ENCODE data around the gene CLEC19A. TPM values are rescaled to one million over a fixed set of nuclear protein-coding genes. Genes with fewer than 3 reads are reported as not detected.

Gene CLEC19A
- total RNA-seq, 6 experiments from 2014 or later, result not detected

DNA sequence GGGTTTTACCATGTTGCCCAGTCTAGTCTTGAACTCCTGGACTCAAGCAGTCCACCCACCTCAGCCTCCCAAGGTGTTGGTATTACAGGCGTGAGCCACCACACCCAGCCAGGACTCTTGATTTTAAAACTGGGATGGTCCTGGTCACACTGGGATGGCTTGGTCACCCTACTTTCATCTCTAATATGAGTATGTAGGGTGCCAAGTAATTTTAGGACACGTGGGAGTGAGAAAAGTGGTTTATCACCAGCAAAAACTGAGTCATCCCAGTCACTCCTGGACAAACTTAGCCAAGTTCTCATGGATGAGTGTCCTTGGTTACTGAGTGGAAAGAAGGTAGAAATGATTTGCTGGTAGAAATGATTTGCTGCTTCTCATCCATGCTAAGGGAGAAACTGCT is 9.9 kb downstream of the CLEC19A start:
- no peaks in the 10 kb centered on the region for H3K36me3 Mint-ChIP-seq (ENCODE audit: low read depth)
- H3K27ac Mint-ChIP-seq, result no peak overlapping the region
- no peak for DNase-seq
- no peak overlapping the region for H3K4me3 Mint-ChIP-seq
- peaks cover 3% of the 10 kb centered on the region for H3K27me3 Mint-ChIP-seq (ENCODE audit: insufficient read depth)
- no peaks in the 10 kb centered on the region for H3K4me1 Mint-ChIP-seq (ENCODE audit: low read depth)
- TF ChIP-seq, protein P1, sequence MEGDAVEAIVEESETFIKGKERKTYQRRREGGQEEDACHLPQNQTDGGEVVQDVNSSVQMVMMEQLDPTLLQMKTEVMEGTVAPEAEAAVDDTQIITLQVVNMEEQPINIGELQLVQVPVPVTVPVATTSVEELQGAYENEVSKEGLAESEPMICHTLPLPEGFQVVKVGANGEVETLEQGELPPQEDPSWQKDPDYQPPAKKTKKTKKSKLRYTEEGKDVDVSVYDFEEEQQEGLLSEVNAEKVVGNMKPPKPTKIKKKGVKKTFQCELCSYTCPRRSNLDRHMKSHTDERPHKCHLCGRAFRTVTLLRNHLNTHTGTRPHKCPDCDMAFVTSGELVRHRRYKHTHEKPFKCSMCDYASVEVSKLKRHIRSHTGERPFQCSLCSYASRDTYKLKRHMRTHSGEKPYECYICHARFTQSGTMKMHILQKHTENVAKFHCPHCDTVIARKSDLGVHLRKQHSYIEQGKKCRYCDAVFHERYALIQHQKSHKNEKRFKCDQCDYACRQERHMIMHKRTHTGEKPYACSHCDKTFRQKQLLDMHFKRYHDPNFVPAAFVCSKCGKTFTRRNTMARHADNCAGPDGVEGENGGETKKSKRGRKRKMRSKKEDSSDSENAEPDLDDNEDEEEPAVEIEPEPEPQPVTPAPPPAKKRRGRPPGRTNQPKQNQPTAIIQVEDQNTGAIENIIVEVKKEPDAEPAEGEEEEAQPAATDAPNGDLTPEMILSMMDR (IDR thresholded peaks at IDR 0.05), result no peak
- peaks cover 9% of the 10 kb centered on the region for H3K9me3 Mint-ChIP-seq

DNA sequence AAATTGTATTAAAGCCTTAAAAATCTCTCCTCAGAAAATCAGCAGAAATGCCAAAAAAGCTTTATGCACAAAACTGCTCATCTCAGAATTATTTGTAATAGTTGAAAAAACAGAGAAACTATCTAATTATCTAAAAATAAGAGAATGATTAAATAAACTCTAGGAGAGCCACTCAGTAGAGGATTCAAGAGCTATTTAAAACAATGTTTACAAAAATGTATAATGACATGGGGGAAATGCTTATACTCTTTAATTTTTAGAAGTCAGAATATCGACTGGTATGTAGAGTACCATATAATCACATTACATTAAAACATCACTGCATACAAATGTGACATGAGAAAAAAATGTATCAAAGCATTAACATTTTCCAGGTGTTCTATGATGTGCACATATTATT is 11.9 kb downstream of the CLEC19A start:
- H3K4me3 Mint-ChIP-seq, result no peak overlapping the region
- no peak overlapping the region for H3K27ac Mint-ChIP-seq
- TF ChIP-seq, protein P1 (IDR thresholded peaks at IDR 0.05), result no peak
- H3K9me3 Mint-ChIP-seq, result peaks cover 4% of the 10 kb centered on the region; the same call in 1 of the 2 replicates
- H3K4me1 Mint-ChIP-seq (ENCODE audit: low read depth), result no peaks in the 10 kb centered on the region
- no peaks in the 10 kb centered on the region for H3K36me3 Mint-ChIP-seq (ENCODE audit: low read depth)
- DNase-seq, result no peak
- H3K27me3 Mint-ChIP-seq (ENCODE audit: insufficient read depth), result peaks cover under 1% of the 10 kb centered on the region; the same call in 1 of the 2 replicates

DNA sequence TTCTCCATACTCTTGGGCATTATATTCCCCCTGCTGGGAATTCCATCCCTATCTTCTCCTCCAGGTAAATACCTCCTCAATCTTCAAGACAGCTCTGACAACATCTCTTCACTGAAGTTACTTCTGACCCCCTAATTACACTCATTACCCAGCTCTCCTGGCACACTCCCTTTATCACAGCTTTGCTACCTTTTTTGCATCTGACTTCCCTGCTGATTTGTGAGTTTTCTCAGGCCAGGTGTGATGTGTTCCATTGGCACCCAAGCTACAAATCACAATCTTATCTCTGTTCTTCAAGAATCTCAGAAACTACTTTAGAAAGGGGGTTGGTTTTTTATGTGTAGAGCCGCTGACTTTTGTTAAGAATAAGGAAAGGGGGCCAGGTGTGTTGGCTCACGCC is 14.0 kb downstream of the CLEC19A start:
- no peak for DNase-seq
- TF ChIP-seq, protein P1 (IDR thresholded peaks at IDR 0.05), result no peak
- Mint-ChIP-seq H3K27ac (no peak overlapping the region), H3K27me3 (ENCODE audit: insufficient read depth) (no peaks in the 10 kb centered on the region; the same call in 1 of the 2 replicates), H3K36me3 (ENCODE audit: low read depth) (no peaks in the 10 kb centered on the region), H3K9me3 (peaks cover 6% of the 10 kb centered on the region; the same call in 1 of the 2 replicates), H3K4me1 (ENCODE audit: low read depth) (no peaks in the 10 kb centered on the region), H3K4me3 (no peak overlapping the region)

DNA sequence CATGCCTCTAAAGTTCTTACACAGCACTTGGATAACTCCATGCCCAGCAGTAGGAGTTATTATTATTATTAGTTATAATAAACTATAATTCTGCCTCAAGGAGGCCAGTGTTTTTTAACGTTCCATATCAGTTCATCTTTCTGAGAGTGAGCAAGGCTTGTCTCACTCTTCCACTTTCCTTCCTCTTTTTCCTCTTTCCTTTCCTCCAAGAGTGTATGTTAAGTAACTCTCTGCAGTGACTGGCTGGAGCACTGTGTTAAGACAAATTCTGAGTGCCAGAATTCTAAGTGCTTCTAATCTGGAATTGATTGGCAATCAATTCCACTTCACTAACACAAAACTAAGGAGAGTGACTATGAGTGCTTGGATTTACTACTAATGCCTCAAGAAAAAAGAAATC is 16.4 kb downstream of the CLEC19A start:
- TF ChIP-seq, protein P1 (IDR thresholded peaks at IDR 0.05), result no peak
- Mint-ChIP-seq H3K9me3 (peaks cover 9% of the 10 kb centered on the region; the same call in 1 of the 2 replicates), H3K4me3 (no peak overlapping the region), H3K36me3 (ENCODE audit: low read depth) (no peaks in the 10 kb centered on the region), H3K27me3 (ENCODE audit: insufficient read depth) (no peaks in the 10 kb centered on the region; the same call in 1 of the 2 replicates), H3K4me1 (ENCODE audit: low read depth) (no peaks in the 10 kb centered on the region), H3K27ac (no peak overlapping the region)
- DNase-seq, result no peak

DNA sequence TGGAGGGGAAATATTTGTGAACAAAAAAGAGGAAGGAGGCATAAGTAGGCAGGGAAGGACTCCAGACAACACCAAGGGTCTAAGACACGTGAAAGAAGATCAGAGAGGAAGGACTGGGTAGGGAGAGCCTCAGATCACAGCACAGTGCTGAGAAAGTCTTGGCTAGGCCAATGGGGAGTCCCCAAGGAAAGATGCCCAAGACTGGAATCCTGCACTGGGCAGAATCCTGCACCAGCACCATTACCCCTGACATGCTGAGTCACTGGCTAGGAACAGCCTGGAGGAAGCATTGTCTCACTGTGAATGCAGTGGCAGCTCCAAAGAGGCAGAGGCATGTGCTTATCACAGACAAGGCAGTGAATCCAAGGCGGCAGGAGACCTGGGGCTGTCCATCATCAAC is 19.2 kb downstream of the CLEC19A start:
- TF ChIP-seq, protein P1 (IDR thresholded peaks at IDR 0.05), result no peak

DNA sequence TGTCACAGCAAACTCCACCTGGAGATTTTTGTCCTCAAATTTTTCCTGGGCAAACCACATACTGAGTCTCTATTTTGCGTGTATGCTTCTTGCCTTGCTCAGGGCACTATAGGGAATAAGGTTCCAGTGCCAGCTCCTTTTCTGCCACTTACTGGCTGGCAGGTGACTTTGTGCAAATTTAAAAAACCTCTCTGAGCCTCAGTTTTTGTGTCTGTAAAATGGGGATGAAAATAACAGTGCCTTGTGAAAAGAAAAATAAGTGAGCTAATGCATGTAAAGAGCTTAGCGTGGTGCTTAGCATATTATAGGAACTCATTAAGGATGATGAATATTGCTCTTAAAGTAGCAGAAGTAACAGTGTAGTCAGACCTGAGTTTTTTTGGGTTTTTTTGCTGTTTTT is 19.9 kb downstream of the CLEC19A start:
- H3K36me3 Mint-ChIP-seq (ENCODE audit: low read depth), result no peaks in the 10 kb centered on the region
- no peaks in the 10 kb centered on the region; the same call in 1 of the 2 replicates for H3K27me3 Mint-ChIP-seq (ENCODE audit: insufficient read depth)
- no peak for DNase-seq
- no peak overlapping the region for H3K27ac Mint-ChIP-seq
- TF ChIP-seq, protein P1 (IDR thresholded peaks at IDR 0.05), result no peak
- peaks cover 16% of the 10 kb centered on the region for H3K9me3 Mint-ChIP-seq
- H3K4me1 Mint-ChIP-seq (ENCODE audit: low read depth), result no peaks in the 10 kb centered on the region
- H3K4me3 Mint-ChIP-seq, result no peak overlapping the region

More for the DNA sequence above, 19.2 kb downstream of the CLEC19A start:
- no peak for DNase-seq
- H3K4me3 Mint-ChIP-seq, result no peak overlapping the region
- peaks cover 16% of the 10 kb centered on the region for H3K9me3 Mint-ChIP-seq
- H3K27ac Mint-ChIP-seq, result no peak overlapping the region
- H3K4me1 Mint-ChIP-seq (ENCODE audit: low read depth), result no peaks in the 10 kb centered on the region
- H3K36me3 Mint-ChIP-seq (ENCODE audit: low read depth), result no peaks in the 10 kb centered on the region
- H3K27me3 Mint-ChIP-seq (ENCODE audit: insufficient read depth), result no peaks in the 10 kb centered on the region; the same call in 1 of the 2 replicates

All from HFFc6 (cell line).